ENCODE data around the gene GVQW3. TPM values are rescaled to one million over a fixed set of nuclear protein-coding genes. Genes with fewer than 3 reads are reported as not detected.

GVQW3 gene
- total and polyA plus RNA-seq, 2 of the 13 experiments (the other 11 are each of a cell fraction or from before 2014, with no cell fraction given): 5.0 to 5.6 TPM

DNA sequence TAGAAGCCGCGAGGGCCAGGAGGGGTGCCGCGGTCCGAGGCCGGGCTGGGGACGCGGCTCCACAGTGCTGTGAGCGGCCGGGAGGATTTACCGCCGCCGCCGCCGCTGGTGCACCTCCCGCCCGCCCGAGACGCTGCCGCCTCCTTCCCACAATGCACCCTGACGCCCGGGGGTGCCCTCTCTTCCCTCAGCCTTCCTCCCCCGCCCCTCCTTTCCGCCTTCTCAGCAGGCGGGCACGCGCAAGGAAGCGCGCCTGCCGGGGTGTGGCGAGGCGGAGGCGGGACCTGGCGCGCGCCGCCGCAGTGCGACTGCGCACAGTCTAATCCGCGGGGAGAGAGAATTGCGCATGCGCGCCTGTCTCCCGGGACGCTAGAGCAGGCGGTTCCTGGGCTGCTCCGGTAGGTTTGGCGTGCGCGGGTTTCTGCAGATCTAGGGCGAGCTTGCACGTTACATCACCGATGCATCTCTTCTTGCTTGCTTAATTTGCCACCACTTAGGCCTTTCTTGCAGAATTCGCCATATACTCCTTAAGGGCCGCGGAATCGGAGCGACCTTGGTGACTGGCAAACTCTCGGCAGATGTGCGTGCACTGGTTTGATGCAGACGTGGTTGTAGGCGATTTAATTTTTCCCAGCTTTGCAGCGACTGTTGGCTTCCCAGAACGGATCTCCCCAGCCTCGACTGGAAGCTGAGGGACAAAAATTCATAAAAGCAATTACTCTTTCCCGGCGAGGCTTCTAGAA is at the start of gene GVQW3, which contains the start of gene THAP12 (continued):
- TF ChIP-seq ZMYM3 (CRISPR knock-in tag; IDR thresholded peaks at IDR 0.05) (no peak), ZNF30 (CRISPR knock-in tag; IDR thresholded peaks at IDR 0.05) (0 out of 2 replicates have a peak, but pooled peaks have one; percentile 4), ZNF205 (CRISPR knock-in tag; IDR thresholded peaks at IDR 0.05) (peak; percentile 9; the same call in 1 of the 2 replicates), PRPF4 (IDR thresholded peaks at IDR 0.05; ENCODE audit: low read depth, low read length, poor library complexity, severe bottlenecking) (no peak), SATB2 (CRISPR knock-in tag; IDR thresholded peaks at IDR 0.05) (no peak), KAT8 (CRISPR knock-in tag; IDR thresholded peaks at IDR 0.05) (peak; percentile 89), ZNF883 (CRISPR knock-in tag; IDR thresholded peaks at IDR 0.05; ENCODE audit: not compliant biosample characterization) (no peak), ZNF775 (CRISPR knock-in tag; IDR thresholded peaks at IDR 0.05; ENCODE audit: borderline replicate concordance) (no peak), NR3C1 (CRISPR knock-in tag; IDR thresholded peaks at IDR 0.05) (no peak), MED8 (CRISPR knock-in tag; IDR thresholded peaks at IDR 0.05; ENCODE audit: insufficient replicate concordance) (peak; percentile 47), ZBTB21 (CRISPR knock-in tag; IDR thresholded peaks at IDR 0.05) (no peak), ZNF678 (CRISPR knock-in tag; IDR thresholded peaks at IDR 0.05) (no peak), CEBPG (CRISPR knock-in tag; IDR thresholded peaks at IDR 0.05) (peak; percentile 19; the same call in 1 of the 2 replicates), NAIF1 (CRISPR knock-in tag; IDR thresholded peaks at IDR 0.05; ENCODE audit: borderline replicate concordance) (no peak), PAWR (CRISPR knock-in tag; IDR thresholded peaks at IDR 0.05; ENCODE audit: borderline replicate concordance) (no peak), RAD51 (IDR thresholded peaks at IDR 0.05; ENCODE audit: borderline replicate concordance) (no peak), FOSL2 (CRISPR knock-in tag; IDR thresholded peaks at IDR 0.05) (peak; percentile 34; the same call in 1 of the 2 replicates)
- TF ChIP-seq, protein P1, sequence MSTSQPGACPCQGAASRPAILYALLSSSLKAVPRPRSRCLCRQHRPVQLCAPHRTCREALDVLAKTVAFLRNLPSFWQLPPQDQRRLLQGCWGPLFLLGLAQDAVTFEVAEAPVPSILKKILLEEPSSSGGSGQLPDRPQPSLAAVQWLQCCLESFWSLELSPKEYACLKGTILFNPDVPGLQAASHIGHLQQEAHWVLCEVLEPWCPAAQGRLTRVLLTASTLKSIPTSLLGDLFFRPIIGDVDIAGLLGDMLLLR (CRISPR knock-in tag; IDR thresholded peaks at IDR 0.05): peak; percentile 54; the same call in 1 of the 2 replicates
- TF ChIP-seq, protein P2, sequence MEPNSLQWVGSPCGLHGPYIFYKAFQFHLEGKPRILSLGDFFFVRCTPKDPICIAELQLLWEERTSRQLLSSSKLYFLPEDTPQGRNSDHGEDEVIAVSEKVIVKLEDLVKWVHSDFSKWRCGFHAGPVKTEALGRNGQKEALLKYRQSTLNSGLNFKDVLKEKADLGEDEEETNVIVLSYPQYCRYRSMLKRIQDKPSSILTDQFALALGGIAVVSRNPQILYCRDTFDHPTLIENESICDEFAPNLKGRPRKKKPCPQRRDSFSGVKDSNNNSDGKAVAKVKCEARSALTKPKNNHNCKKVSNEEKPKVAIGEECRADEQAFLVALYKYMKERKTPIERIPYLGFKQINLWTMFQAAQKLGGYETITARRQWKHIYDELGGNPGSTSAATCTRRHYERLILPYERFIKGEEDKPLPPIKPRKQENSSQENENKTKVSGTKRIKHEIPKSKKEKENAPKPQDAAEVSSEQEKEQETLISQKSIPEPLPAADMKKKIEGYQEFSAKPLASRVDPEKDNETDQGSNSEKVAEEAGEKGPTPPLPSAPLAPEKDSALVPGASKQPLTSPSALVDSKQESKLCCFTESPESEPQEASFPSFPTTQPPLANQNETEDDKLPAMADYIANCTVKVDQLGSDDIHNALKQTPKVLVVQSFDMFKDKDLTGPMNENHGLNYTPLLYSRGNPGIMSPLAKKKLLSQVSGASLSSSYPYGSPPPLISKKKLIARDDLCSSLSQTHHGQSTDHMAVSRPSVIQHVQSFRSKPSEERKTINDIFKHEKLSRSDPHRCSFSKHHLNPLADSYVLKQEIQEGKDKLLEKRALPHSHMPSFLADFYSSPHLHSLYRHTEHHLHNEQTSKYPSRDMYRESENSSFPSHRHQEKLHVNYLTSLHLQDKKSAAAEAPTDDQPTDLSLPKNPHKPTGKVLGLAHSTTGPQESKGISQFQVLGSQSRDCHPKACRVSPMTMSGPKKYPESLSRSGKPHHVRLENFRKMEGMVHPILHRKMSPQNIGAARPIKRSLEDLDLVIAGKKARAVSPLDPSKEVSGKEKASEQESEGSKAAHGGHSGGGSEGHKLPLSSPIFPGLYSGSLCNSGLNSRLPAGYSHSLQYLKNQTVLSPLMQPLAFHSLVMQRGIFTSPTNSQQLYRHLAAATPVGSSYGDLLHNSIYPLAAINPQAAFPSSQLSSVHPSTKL (CRISPR knock-in tag; IDR thresholded peaks at IDR 0.05): peak; percentile 50; the same call in 1 of the 2 replicates
- TF ChIP-seq, protein P3, sequence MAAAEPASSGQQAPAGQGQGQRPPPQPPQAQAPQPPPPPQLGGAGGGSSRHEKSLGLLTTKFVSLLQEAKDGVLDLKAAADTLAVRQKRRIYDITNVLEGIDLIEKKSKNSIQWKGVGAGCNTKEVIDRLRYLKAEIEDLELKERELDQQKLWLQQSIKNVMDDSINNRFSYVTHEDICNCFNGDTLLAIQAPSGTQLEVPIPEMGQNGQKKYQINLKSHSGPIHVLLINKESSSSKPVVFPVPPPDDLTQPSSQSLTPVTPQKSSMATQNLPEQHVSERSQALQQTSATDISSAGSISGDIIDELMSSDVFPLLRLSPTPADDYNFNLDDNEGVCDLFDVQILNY (CRISPR knock-in tag; conservative IDR thresholded peaks at IDR 0.05): peak; percentile 55; the same call in 1 of the 2 replicates
- TF ChIP-seq, protein P4, sequence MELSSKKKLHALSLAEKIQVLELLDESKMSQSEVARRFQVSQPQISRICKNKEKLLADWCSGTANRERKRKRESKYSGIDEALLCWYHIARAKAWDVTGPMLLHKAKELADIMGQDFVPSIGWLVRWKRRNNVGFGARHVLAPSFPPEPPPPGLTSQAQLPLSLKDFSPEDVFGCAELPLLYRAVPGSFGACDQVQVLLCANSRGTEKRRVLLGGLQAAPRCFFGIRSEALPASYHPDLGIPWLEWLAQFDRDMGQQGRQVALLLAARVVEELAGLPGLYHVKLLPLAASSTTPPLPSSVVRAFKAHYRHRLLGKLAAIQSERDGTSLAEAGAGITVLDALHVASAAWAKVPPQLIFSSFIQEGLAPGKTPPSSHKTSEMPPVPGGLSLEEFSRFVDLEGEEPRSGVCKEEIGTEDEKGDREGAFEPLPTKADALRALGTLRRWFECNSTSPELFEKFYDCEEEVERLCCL (CRISPR knock-in tag; IDR thresholded peaks at IDR 0.05; ENCODE audit: borderline replicate concordance): no peak
